ENCODE results near the gene QRICH1. TPM values are rescaled to one million over a fixed set of nuclear protein-coding genes. Genes with fewer than 3 reads are reported as not detected.
A peak's percentile ranks its signal among the peaks of the same experiment; 100 is the strongest.

The QRICH1 gene
- total and polyA plus RNA-seq, 10 of the 15 experiments (the other 5 are each of a cell fraction or from before 2014, with no cell fraction given): 22.2 to 116 (median 81.4) TPM

- TF ChIP-seq REST (IDR thresholded peaks at IDR 0.05; ENCODE audit: low read depth, low read length) (0 out of 2 replicates have a peak, but pooled peaks have one; percentile 22), MTA2 (IDR thresholded peaks at IDR 0.05; ENCODE audit: low read depth) (no peak), TAF1 (IDR thresholded peaks at IDR 0.05; ENCODE audit: borderline replicate concordance, low read depth, low read length) (peak; percentile 94; the same call in 1 of the 2 replicates), ATF3 (IDR thresholded peaks at IDR 0.05; ENCODE audit: borderline replicate concordance, extremely low read depth, low read depth, low read length) (no peak), MLLT1 (IDR thresholded peaks at IDR 0.05) (peak; percentile 90), SMARCA5 (IDR thresholded peaks at IDR 0.05) (peak; percentile 8), BRCA1 (IDR thresholded peaks at IDR 0.05; ENCODE audit: low read depth, low read length) (no peak), SKIL (IDR thresholded peaks at IDR 0.05; ENCODE audit: low read depth, poor library complexity, severe bottlenecking) (no peak), BCL11A (IDR thresholded peaks at IDR 0.05; ENCODE audit: low read depth, low read length) (no peak), SUPT20H (IDR thresholded peaks at IDR 0.05; ENCODE audit: borderline replicate concordance, control insufficient read depth, low read depth, low read length) (no peak), ESRRA (IDR thresholded peaks at IDR 0.05; ENCODE audit: low read length) (no peak; the same call in 1 of the 2 replicates), SMAD1 (IDR thresholded peaks at IDR 0.05; ENCODE audit: low read depth, partially characterized antibody) (peak; percentile 96), HDAC6 (IDR thresholded peaks at IDR 0.05; ENCODE audit: unreplicated experiment) (peak; percentile 83), ZNF274 (IDR thresholded peaks at IDR 0.05; ENCODE audit: insufficient read depth, insufficient read length) (no peak), BHLHE40 (IDR thresholded peaks at IDR 0.05; ENCODE audit: borderline replicate concordance in 1 of 2, low read depth in 2 of 2, low read length in 1 of 2) (no peak)
- TF ChIP-seq, protein P1, sequence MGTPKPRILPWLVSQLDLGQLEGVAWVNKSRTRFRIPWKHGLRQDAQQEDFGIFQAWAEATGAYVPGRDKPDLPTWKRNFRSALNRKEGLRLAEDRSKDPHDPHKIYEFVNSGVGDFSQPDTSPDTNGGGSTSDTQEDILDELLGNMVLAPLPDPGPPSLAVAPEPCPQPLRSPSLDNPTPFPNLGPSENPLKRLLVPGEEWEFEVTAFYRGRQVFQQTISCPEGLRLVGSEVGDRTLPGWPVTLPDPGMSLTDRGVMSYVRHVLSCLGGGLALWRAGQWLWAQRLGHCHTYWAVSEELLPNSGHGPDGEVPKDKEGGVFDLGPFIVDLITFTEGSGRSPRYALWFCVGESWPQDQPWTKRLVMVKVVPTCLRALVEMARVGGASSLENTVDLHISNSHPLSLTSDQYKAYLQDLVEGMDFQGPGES (IDR thresholded peaks at IDR 0.05): peak; percentile 49; the same call in 1 of the 2 replicates
- TF ChIP-seq, protein P2, sequence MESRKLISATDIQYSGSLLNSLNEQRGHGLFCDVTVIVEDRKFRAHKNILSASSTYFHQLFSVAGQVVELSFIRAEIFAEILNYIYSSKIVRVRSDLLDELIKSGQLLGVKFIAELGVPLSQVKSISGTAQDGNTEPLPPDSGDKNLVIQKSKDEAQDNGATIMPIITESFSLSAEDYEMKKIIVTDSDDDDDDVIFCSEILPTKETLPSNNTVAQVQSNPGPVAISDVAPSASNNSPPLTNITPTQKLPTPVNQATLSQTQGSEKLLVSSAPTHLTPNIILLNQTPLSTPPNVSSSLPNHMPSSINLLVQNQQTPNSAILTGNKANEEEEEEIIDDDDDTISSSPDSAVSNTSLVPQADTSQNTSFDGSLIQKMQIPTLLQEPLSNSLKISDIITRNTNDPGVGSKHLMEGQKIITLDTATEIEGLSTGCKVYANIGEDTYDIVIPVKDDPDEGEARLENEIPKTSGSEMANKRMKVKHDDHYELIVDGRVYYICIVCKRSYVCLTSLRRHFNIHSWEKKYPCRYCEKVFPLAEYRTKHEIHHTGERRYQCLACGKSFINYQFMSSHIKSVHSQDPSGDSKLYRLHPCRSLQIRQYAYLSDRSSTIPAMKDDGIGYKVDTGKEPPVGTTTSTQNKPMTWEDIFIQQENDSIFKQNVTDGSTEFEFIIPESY (IDR thresholded peaks at IDR 0.05): 0 out of 2 replicates have a peak, but pooled peaks have one; percentile 24
Observed at GRCh38 chr3:49021213-49021812, 72.6 kb downstream of the QRICH1 start (continued).
